GM19035 (cell line): ENCODE results near the gene GC.
A peak's percentile ranks its signal among the peaks of the same experiment; 100 is the strongest.
"Not testable (repeated sequence)": the region's sequence is repeated elsewhere in the genome, so short reads cannot be mapped to it uniquely, and the experiment has no call there.

Experiments
- ATAC-seq: cut with Tn5 transposase; IDR thresholded peaks from one replicate; pipeline ENCODE4 v1.9.1; 2021; ENCODE audit not compliant: unreplicated experiment

The GC gene

DNA sequence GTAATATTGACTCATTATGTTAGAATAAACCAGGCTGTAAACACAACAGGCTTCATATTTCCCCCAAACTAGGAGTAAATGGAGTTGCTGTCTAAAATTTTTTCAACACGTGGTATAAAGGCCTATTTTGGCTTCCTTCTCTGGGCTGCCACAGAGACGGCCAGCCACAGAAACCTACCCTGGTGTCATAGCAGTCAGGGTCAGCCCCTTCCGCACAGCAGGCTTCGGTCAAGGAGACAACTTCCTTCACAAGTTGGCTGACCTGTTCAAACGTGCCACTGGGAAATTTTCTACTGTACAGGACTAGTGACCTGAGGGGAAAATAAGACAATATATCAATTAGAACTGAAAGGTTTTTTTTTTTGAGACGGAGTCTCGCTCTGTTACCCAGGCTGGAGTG lies 15.8 kb downstream of the GC start:
- ATAC-seq: no peak

DNA sequence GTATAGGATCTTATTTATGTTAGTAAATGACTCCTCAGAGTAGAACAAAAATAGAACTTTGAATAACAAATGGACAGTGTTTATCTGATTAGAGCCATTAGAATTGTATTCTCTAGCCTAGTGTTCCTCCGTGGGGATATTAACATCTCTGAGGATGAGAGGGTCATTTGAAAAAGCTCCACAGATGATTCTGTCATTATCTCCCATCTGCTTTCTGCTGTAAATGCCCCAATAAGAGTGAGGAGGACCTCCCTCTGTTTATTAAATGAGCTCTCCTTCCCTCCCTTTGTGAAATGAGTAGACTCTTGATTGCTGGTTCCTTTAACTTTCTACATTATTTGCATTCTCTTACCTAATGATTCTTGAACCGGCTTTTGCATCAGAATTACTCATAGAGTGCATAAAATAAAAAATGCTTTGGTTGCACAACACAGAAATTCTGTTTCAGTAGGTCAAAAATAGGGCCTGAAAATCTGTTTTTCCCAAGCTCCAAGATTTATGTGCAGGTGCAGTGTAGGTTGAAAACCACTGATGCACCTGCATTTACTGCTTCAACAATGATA lies 18.0 kb downstream of the GC start:
- ATAC-seq: no peak

DNA sequence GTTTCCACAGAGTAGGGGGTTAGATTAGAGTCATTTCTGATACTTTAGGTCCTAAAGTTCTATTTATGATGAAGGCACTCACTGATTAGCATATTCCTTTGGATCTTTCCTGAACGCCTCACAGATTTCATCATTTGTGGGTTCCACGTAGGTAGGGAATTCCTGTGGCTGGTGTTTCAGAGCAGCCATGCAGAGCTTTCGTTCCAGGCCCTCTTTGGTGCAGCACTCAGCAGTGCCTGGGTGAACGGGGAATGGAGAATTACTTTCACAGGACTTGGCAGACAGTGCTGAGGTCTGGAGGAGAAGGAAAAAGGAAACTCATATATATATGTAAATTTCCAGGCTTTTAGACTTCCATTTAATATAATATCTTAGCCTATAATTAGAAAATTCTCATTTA lies 18.5 kb downstream of the GC start:
- no peak for ATAC-seq

DNA sequence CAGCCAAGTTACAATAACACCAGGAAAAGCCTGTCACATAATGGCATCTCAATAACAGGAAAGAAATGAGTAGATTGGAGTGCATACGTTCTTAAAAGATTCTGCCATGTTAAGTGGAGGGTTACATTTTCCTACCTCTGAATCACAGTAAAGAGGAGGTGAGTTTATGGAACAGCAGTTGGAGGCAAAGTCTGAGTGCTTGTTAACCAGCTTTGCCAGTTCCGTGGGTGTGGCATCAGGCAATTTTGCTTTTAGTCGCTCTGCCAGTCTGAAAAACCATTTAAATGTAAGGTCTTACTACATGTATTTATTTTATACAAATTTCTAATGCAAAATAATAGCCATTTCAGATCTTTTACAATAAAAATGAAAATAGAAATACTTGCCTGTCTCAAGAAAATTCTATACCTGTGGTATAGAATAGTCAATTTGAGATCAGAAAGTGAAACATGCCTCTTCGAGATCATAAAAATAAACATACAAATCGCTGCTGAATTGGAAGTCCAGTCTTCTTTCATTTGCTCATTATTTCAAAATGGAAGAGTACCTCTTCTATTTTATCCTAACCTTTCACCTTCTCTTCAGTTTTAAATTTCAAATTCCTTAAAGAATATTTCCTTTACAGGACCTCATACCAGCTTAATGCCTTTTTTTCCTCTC lies 31.4 kb downstream of the GC start:
- no peak for ATAC-seq

DNA sequence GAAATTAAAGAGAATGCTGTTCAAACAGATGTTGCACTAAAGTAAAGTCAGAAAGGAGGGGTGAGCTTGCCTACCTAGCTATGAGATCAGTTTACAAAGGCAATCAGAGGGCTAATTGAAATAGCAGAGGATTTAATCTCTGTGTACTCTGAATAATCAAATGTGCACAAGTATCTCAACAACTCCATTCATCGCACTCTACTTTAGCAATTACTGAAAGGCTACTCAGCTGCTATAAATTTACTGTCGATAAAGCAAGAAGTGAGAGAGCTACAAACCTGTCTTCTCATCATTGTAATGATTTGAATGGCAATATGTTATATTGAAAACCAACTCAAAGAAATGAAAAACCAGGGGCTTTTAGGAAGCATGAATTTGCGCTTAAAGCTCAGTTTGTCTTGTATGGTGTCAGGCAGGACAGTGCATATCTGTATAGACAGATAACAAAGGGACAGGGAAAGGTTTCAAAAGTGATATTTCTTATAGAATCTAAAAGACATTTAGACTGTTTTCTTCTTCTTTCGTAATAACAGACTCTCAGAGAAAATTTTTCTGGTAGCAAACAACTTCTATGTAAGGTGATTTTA lies 34.8 kb downstream of the GC start:
- ATAC-seq: no peak

DNA sequence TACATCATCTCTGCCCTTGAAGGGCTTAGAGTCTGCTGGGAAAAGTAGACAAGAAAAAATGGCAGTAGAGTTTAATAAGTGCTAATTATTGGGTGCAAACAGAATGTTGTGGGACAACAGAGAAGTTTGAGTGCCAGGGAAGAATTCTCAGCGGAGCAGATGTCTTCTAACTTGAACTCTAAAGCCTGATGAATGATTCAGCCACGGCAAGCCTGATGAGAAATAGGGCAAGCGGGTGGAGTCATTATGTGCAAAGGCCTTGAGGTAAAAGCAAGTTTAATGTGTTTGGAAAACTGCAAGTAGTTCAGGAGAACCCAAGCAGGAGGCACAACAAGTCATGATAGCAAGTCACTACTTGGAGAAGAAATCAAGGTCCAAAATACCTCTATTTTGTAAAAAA lies 37.5 kb downstream of the GC start:
- no peak for ATAC-seq

DNA sequence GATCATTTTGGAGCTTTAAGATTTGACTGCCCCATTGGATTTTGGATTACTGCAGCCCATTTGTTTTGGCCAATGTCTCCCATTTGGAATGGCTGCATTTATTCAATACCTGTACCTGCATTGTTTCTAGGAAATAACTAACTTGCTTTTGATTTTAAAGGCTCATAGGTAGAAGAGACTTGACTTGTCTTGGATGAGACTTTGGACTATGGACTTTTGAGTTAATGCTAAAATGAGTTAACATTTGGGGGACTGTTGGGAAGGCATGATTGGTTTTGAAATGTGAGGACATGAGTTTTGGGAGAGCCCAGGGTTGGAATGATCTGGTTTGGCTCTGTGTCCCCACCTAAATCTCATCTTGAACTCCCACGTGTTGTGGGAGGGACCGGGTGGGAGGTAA lies 45.1 kb downstream of the GC start:
- not testable (repeated sequence) for ATAC-seq

DNA sequence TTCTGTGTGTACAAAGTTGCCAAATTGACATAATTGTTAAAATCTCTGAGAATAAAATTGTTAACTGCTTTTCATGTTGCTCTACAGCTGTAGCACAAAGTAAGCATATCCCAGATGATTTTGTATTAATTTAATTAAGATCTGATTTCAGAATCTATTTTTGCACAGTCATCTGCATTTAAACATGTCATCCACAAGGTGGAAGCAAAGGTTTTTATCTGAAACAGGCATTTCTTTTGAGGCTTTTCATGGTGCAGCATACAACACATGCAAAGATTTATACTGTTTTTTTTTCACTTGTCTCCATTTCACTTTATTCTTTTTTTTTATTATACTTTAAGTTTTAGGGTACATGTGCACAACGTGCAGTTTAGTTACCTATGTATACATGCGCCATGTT lies 51.2 kb downstream of the GC start:
- ATAC-seq: no peak

DNA sequence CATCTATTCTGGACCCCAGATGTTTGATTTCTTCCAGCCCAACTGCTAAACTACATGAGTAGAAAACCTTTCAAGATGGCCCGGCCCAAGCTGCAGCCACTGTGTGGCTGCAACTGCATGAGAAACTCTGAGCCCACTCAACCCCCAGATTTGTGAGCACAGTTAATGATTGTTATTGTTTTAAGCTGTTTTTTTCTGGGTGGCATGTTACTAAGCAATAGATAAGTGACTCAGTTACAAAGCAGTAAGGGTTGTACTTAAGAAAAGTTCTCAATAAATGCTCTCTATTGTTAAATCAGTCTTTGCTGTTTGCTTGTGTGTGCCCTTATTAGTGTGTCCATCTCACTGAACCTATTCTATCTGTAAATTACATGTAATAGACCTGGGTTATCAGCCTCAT lies 51.8 kb downstream of the GC start:
- no peak for ATAC-seq

DNA sequence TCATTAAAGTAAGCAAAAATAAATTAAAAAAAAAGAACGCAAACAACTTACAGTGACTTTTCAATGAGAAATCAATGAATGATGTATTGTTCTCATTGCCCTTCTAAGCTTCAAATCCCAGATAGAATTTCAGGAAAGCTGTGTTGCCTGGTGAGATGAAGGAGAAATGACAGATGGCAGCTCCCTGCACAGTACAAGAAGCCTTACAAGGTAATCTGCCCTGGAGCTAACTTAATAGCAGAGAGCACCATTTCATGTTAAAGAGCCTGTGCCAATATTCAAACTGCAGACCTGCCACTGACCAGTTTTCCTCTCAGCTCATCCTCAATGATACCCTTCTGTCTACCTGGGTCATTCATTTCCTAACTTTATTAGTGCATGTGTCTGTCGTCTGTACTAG lies 54.0 kb downstream of the GC start:
- ATAC-seq: no peak

DNA sequence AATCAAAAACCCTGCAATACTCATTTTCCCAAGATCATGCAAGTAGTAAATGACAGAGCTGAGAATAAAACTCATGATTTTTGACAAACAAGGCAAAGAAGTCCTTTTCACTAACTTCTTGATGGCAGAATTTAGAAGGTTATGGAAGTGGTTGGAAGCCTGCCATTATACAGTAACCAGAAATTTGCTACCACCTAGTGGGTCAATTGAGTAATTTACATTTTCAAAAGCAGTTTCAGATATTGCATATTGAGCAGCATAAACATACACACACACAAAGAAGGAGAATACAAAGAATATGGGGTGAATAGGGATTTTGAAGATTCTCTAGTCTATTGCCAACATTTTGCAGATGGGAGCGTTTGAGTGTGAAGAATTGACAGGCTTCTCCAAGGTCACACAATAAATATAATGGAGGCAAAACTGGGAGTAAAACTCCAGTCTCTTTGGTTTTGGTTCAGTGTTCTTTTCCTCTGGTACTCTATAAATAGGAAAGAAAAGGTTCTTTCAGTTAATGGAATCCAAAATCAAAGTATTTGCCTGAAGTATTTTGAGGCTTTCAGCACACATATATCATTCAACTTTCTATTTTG lies 70.2 kb downstream of the GC start:
- ATAC-seq: peak; percentile 85

DNA sequence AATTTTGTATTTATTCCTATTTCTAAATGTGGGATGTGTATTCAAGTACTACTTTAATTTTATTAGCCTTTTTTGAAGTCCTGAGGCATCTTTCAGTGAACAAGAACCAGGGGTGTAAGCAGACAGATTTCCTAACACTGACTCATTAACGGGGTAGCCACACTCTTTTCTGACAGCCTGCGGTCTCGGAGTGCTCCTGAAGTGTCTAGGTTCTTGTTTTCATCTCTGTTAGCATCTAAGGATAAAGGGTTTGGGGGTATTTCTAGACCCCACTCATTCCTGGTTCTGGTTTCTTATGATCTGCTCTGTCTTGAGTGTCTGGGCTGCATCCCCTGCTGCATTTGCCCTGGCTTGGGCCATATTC lies 71.9 kb downstream of the GC start:
- no peak for ATAC-seq

DNA sequence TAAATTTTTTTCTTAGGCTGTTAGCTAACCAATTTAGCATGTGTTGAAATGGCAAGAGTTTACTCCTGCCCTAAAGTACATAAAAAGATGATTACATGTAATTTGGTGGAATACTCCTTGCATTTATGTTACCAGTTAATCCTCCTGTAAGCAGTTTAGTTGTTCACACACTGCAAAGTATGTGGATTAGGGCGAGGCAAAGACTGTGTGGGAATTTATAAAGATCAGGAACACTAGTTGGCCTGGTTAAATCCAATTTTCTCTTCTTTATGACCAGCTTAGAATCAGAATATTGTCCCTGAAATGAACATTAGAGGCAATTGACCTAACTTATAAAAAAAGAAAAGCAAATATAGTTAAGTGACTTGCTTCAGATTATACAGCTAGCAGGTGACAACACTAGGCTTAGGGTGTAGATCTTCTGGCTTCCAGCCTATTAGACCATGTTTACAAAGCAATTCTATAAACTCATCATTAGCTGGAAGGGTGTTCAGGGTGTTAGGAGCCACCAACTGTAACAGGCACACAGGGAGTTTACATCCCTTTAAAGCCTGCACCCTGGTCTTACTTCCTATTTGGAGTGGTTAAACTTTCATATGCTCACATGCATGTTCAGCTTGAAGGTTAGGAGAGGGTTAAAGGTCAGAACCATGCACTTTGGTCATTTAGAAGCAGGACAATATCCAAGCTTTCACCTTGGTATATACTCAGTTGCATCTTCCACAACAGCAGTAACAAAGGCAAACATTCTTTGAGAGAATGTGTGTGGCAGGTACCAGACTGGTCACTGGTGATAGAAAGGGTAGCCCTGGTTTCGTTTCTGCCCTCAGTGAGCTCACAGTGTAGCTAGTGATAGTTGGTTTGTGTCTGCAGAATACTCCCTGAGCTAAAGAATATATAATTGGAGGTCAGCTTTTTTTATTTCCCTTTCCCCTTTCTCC lies 72.6 kb downstream of the GC start:
- ATAC-seq: no peak

DNA sequence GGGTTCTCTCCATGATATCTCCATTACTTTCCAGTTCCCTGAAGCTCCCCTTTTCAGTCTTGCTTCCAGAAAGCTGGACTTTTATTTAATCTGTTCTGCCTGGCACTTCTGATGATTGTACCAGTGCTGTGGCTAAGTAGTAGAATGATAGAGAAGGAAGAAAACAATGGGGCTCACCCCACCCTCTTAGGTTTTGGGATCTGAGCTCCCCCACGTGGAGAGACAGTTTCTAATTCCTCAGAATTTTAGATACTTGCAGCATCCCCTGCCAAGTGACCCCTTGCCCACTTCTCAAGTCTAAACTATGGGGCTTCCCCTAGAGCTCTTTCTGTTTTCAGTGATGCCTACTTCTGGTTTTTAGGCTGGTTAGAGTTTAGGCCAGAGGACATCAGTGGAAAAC lies 73.9 kb downstream of the GC start:
- ATAC-seq: no peak

DNA sequence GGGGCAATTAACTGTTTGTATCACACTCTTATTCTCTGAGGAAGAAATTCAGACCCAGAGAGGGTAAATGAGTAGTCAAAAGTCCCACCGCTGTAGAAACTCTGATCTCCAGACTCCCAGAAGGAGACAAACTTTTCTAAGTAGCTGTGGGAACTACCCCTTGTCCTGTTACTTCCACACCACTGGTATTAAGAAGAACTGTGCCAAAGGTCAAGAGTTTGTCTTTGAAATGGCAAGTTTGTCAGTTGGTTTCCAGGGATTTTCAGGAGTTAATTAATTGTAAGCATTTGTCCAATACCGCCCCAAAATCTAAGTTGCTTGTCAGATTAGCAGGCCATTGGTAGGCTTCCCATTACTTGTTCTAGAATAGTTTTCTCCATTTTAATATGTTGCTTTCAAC lies 85.7 kb downstream of the GC start:
- no peak for ATAC-seq

DNA sequence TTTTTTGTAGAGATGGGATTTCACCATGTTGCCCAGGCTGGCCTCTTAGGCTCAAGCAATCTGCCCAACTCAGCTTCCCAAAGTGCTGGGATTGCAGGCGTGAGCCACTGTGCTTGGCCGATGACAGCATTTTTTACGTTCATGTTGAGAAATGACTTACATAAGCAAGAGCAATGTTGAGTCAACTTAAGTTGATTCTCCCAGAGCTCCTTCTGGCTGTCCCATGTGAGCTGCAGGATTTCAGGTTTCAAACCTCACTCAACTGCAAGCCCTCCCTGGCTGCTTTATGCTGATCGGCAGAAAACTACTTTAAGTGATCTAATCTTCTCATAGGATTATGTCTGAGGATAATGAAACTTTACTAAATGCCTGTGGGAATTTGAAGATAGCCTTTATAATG lies 86.8 kb downstream of the GC start:
- ATAC-seq: no peak

DNA sequence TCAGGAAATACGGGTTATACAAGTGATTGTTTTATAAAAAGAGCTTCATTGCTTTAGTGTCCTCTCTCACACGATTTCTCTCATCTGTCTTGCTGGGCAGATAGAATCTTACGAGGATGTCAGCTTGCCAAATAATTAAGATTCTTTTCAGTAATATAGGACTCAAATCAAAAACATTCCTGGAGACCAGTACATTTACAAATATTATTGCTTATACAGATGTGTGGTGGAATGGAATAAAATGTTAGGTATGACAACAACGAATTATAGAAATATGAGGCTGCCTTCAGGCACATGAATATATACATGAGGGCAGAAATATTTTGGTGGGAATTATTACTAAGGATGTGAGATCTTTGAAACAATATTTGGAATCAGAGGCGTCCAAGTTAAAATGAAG lies 88.9 kb downstream of the GC start:
- ATAC-seq: no peak

DNA sequence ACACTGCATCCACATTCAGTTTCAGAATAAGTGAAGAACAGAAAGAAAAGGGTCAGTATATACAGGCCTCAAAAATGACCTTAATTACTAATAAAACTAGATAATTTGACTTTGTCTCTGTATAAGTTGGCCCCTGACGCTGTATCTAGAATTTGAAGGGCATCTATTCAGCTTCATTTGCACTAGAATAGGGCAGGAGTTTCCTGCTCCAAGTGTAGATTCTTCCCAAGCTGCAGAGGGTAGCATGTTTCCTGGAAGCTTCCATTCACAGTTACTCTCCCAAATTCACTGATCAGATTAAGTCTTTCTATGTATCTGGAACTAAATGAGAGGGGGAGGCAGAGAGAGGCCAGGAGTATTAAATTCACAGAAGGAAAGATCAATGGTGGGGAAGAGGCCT lies 90.9 kb downstream of the GC start:
- ATAC-seq: no peak

DNA sequence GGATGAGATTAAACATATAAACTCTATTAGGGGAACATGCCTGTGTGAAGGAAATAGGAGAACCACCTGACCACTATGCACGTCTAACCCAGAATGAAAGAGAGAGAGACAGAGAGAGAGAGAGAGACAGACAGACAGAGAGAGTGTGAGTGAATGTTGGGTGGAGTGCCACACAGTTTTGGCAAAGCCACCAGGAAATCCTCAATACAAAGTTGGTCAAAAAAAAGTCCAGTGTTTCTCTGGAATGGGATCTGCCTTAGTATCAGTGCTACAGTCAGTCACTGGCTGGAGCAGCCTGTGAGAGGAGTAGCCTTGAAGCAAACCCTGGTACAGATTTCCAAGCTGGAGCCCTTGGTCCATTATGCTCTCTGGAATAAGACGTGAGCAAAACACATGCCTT lies 91.7 kb downstream of the GC start:
- no peak for ATAC-seq
